Fibroblast of lung (primary cell): ENCODE results near the gene B3GNT2. TPM values are rescaled to one million over a fixed set of nuclear protein-coding genes. Genes with fewer than 3 reads are reported as not detected.
A peak's percentile ranks its signal among the peaks of the same experiment; 100 is the strongest.

ENCODE experiments used
- DNase-seq, 2 donors: peaks; one replicate each; pipeline versions ENCODE4 v3.0.0 to v3.0.0-alpha.2; 2010; ENCODE audit warnings: low read depth in 2 of 2
- H2AFZ ChIP-seq: 2 replicates; pipeline ENCODE4 v1.5.1; 2012; ENCODE audit warnings: low read length, control low read depth, inconsistent platforms
- H3K27ac ChIP-seq: 2 replicates; pipeline ENCODE4 v1.5.1; 2011; ENCODE audit warnings: low read length, control low read depth; ENCODE audit not compliant: insufficient read depth
- H3K27me3 ChIP-seq: 2 replicates; pipeline ENCODE4 v1.5.1; 2011; ENCODE audit warnings: mild to moderate bottlenecking, low read length; ENCODE audit not compliant: control insufficient read depth, insufficient read depth
- H3K36me3 ChIP-seq: 2 replicates; pipeline ENCODE4 v1.5.1; 2011; ENCODE audit warnings: low read length; ENCODE audit not compliant: control insufficient read depth, insufficient read depth
- H3K4me1 ChIP-seq: 2 replicates; pipeline ENCODE4 v1.5.1; 2011; ENCODE audit warnings: low read length; ENCODE audit not compliant: control insufficient read depth, insufficient read depth; ENCODE audit errors: extremely low read depth
- H3K4me2 ChIP-seq: 2 replicates; pipeline ENCODE4 v1.5.1; 2011; ENCODE audit warnings: low read length, control low read depth; ENCODE audit not compliant: insufficient read depth; ENCODE audit errors: extremely low read depth
- H3K4me3 ChIP-seq, 4 experiments: fragments of 200-600 bp in 1 of 4; sonication (generic) in 1 of 4; replicated peaks in 1 of 4; 2 replicates each; pipeline ENCODE4 v1.5.1; 2011 to 2016; ENCODE audit warnings: low read length in 4 of 4, low read depth in 3 of 4, mild to moderate bottlenecking in 3 of 4, control low read depth in 2 of 4, inconsistent platforms in 1 of 4, mixed read lengths in 1 of 4; ENCODE audit not compliant: insufficient read depth in 1 of 4; ENCODE audit errors: control extremely low read depth in 1 of 4
- H3K79me2 ChIP-seq: 2 replicates; pipeline ENCODE4 v1.5.1; 2012; ENCODE audit warnings: mild to moderate bottlenecking, low read length, inconsistent platforms; ENCODE audit not compliant: control insufficient read depth, insufficient read depth
- H3K9ac ChIP-seq: 2 replicates; pipeline ENCODE4 v1.5.1; 2011; ENCODE audit warnings: mild to moderate bottlenecking, low read length, control low read depth; ENCODE audit not compliant: insufficient read depth
- H3K9me3 ChIP-seq: 2 replicates; pipeline ENCODE4 v1.5.1; 2012; ENCODE audit warnings: low read depth, low read length; ENCODE audit not compliant: control insufficient read depth, insufficient read depth
- H4K20me1 ChIP-seq: 2 replicates; pipeline ENCODE4 v1.5.1; 2011; ENCODE audit warnings: low read length; ENCODE audit not compliant: control insufficient read depth, insufficient read depth; ENCODE audit errors: extremely low read depth
- EZH2 ChIP-seq: IDR thresholded peaks from 2 replicates; pipeline ENCODE4 v1.5.1; 2012; ENCODE audit warnings: low read length, control low read depth, mild to moderate bottlenecking; ENCODE audit errors: missing control alignments
- polyA plus RNA-seq, 2 donors: library from polyadenylated mRNA; depleted of rRNA in 1 of 2; stranded (reverse) in 1 of 2; unstranded in 1 of 2; fragments of >200 nt; gene quantifications; 2 replicates each; pipeline ENCODE4 v1.2.1, GENCODE V29; 2011 to 2012; ENCODE audit warnings: missing spikeins in 1 of 2
- total RNA-seq: library from RNA; depleted of rRNA; stranded (reverse); fragments of >200 nt; gene quantifications from 2 replicates; pipeline ENCODE4 v1.2.1, GENCODE V29; 2014
- TF ChIP-seq, protein P1 (sequence below), 2 donors: IDR thresholded peaks in 1 of 2; conservative IDR thresholded peaks in 1 of 2; 1 replicate in 1 of 2; 2 replicates in 1 of 2; pipeline ENCODE4 v1.5.1; 2011 to 2012; ENCODE audit warnings: low read length in 2 of 2, control low read depth in 1 of 2, inconsistent platforms in 1 of 2, low read depth in 1 of 2, mild to moderate bottlenecking in 1 of 2

Gene B3GNT2
- total and polyA plus RNA-seq, 2 donors (not counting 1 experiment from before 2014, with no cell fraction given) = 13.0 to 13.4 TPM

DNA sequence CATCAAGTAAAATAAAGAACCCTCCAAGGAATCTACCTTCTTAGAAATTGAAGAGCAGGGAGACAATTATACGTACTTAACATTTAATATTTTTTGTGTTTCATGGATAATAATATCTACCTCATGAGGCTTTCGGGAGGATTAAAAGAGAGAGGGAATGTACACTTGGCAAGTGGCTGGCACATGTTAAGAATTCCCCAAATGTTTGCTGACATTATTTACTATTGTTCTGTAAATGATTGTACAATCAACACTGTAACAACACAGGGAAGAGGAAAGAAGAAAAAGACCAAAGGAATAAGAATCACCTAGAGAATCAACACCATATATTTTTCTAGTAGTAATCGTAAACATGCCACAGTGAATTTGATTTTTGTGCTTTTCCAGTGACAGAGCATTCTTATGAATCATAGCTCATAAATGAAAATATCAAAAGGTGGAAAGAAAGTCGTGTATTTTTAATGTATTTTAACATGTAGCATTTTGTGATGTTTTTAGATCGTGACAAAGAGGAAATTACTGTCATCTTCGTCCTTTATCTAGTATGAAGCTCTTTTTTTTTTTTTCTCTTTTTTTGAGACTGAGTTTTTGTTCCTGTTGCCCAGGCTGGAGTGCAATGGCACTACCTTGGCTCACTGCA, 67.3 kb downstream of the B3GNT2 start:
- no peak overlapping the region for H3K27ac ChIP-seq
- no peak for DNase-seq
- TF ChIP-seq EZH2 = no peak
- TF ChIP-seq, protein P1, sequence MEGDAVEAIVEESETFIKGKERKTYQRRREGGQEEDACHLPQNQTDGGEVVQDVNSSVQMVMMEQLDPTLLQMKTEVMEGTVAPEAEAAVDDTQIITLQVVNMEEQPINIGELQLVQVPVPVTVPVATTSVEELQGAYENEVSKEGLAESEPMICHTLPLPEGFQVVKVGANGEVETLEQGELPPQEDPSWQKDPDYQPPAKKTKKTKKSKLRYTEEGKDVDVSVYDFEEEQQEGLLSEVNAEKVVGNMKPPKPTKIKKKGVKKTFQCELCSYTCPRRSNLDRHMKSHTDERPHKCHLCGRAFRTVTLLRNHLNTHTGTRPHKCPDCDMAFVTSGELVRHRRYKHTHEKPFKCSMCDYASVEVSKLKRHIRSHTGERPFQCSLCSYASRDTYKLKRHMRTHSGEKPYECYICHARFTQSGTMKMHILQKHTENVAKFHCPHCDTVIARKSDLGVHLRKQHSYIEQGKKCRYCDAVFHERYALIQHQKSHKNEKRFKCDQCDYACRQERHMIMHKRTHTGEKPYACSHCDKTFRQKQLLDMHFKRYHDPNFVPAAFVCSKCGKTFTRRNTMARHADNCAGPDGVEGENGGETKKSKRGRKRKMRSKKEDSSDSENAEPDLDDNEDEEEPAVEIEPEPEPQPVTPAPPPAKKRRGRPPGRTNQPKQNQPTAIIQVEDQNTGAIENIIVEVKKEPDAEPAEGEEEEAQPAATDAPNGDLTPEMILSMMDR (conservative IDR thresholded peaks at IDR 0.05 in 1 of 2, IDR thresholded peaks at IDR 0.05 in 1 of 2; ENCODE audit: low read depth in 1 of 2, low read length in 2 of 2) = no peak

GRCh38 chr2:62264186-62264585, 68.3 kb downstream of the B3GNT2 start:
- H3K4me2 ChIP-seq = no peak overlapping the region
- no peaks in the 10 kb centered on the region for H3K36me3 ChIP-seq
- H3K27ac ChIP-seq = no peak overlapping the region
- H3K4me3 ChIP-seq = no peak overlapping the region
- no peaks in the 10 kb centered on the region for H3K79me2 ChIP-seq
- H2AFZ ChIP-seq = no peak overlapping the region
- H3K9me3 ChIP-seq = no peaks in the 10 kb centered on the region
- H3K4me1 ChIP-seq = peaks cover 2% of the 10 kb centered on the region
- TF ChIP-seq, protein P1 (conservative IDR thresholded peaks at IDR 0.05 in 1 of 2, IDR thresholded peaks at IDR 0.05 in 1 of 2; ENCODE audit: low read depth in 1 of 2, low read length in 2 of 2) = no peak
- no peak for TF ChIP-seq EZH2
- H3K9ac ChIP-seq = no peak overlapping the region
- no peaks in the 10 kb centered on the region for H4K20me1 ChIP-seq
- H3K27me3 ChIP-seq = no peaks in the 10 kb centered on the region
- DNase-seq = no peak

More for the DNA sequence above, 67.3 kb downstream of the B3GNT2 start:
- no peaks in the 10 kb centered on the region for H3K36me3 ChIP-seq
- no peak overlapping the region for H3K9ac ChIP-seq
- H3K27me3 ChIP-seq = no peaks in the 10 kb centered on the region
- H4K20me1 ChIP-seq = no peaks in the 10 kb centered on the region
- peaks cover 2% of the 10 kb centered on the region for H3K4me1 ChIP-seq
- no peak overlapping the region for H3K4me3 ChIP-seq
- no peak overlapping the region for H3K4me2 ChIP-seq
- no peaks in the 10 kb centered on the region for H3K79me2 ChIP-seq
- no peaks in the 10 kb centered on the region for H3K9me3 ChIP-seq
- H2AFZ ChIP-seq = no peak overlapping the region

GRCh38 chr2:62265106-62265505, 69.2 kb downstream of the B3GNT2 start:
- H3K4me2 ChIP-seq = no peak overlapping the region
- no peaks in the 10 kb centered on the region for H3K79me2 ChIP-seq
- no peak overlapping the region for H3K4me3 ChIP-seq
- peak in 1 of 2 donors; percentile 68 for DNase-seq
- H3K27ac ChIP-seq = no peak overlapping the region
- no peak for TF ChIP-seq EZH2
- TF ChIP-seq, protein P1 (conservative IDR thresholded peaks at IDR 0.05 in 1 of 2, IDR thresholded peaks at IDR 0.05 in 1 of 2; ENCODE audit: low read depth in 1 of 2, low read length in 2 of 2) = no peak
- H3K4me1 ChIP-seq = peaks cover 2% of the 10 kb centered on the region
- no peak overlapping the region for H3K9ac ChIP-seq
- no peak overlapping the region for H2AFZ ChIP-seq
- H4K20me1 ChIP-seq = no peaks in the 10 kb centered on the region
- no peaks in the 10 kb centered on the region for H3K27me3 ChIP-seq
- H3K9me3 ChIP-seq = no peaks in the 10 kb centered on the region
- H3K36me3 ChIP-seq = no peaks in the 10 kb centered on the region
